Measurements from ENCODE around the gene UCHL1. TPM values are rescaled to one million over a fixed set of nuclear protein-coding genes. Genes with fewer than 3 reads are reported as not detected.

Gene UCHL1
- total and polyA plus RNA-seq, 2 of the 13 experiments (the other 11 are each of a cell fraction or from before 2014, with no cell fraction given) = not detected

GRCh38 chr4:41212616-41213203, 44.0 kb upstream of the UCHL1 start (continued):
- 0 out of 2 replicates have a peak, but pooled peaks have one; percentile 27 for TF ChIP-seq ZNF609 (CRISPR knock-in tag; IDR thresholded peaks at IDR 0.05; ENCODE audit: borderline replicate concordance)
- TF ChIP-seq POGZ (CRISPR knock-in tag; IDR thresholded peaks at IDR 0.05) = peak; percentile 54
- no peak; the same call in 1 of the 2 replicates for TF ChIP-seq ZGPAT (CRISPR knock-in tag; IDR thresholded peaks at IDR 0.05)
- TF ChIP-seq NFRKB (IDR thresholded peaks at IDR 0.05) = no peak
- no peak for TF ChIP-seq POLR2A (IDR thresholded peaks at IDR 0.05; ENCODE audit: insufficient read depth in 1 of 2, low read depth in 2 of 2, low read length in 2 of 2)
- TF ChIP-seq SP1 (IDR thresholded peaks at IDR 0.05) = no peak
- no peak for TF ChIP-seq SP1 (CRISPR knock-in tag; IDR thresholded peaks at IDR 0.05)
- TF ChIP-seq KLF13 (CRISPR knock-in tag; IDR thresholded peaks at IDR 0.05) = no peak
- no peak for TF ChIP-seq ZNF878 (CRISPR knock-in tag; IDR thresholded peaks at IDR 0.05)
- no peak for TF ChIP-seq ZNF264 (CRISPR knock-in tag; IDR thresholded peaks at IDR 0.05)
- TF ChIP-seq MYPOP (CRISPR knock-in tag; IDR thresholded peaks at IDR 0.05) = no peak
- TF ChIP-seq CREB3 (CRISPR knock-in tag; IDR thresholded peaks at IDR 0.05) = no peak
- TF ChIP-seq CSRNP1 (CRISPR knock-in tag; IDR thresholded peaks at IDR 0.05) = no peak
- TF ChIP-seq HOXA3 (CRISPR knock-in tag; IDR thresholded peaks at IDR 0.05) = peak; percentile 34; the same call in 1 of the 2 replicates
- TF ChIP-seq ZNF672 (CRISPR knock-in tag; IDR thresholded peaks at IDR 0.05) = no peak
- peak; percentile 51 for TF ChIP-seq ARID5B (CRISPR knock-in tag; IDR thresholded peaks at IDR 0.05)
- no peak for TF ChIP-seq HDAC6 (IDR thresholded peaks at IDR 0.05; ENCODE audit: low read depth, low read length)
